H7 (cell line): ENCODE measurements around the gene ABI3BP. TPM values are rescaled to one million over a fixed set of nuclear protein-coding genes. Genes with fewer than 3 reads are reported as not detected.
"Not testable (repeated sequence)": the region's sequence is repeated elsewhere in the genome, so short reads cannot be mapped to it uniquely, and the experiment has no call there.

ENCODE experiments used
- DNase-seq: peaks from one replicate; pipeline ENCODE4 v3.0.0; 2012
- H3K27me3 ChIP-seq: 2 replicates; pipeline ENCODE4 v1.6.0; 2011; ENCODE audit warnings: mild to moderate bottlenecking, low read length; ENCODE audit not compliant: control insufficient read depth, insufficient read depth
- H3K36me3 ChIP-seq: replicated peaks from 2 replicates; pipeline ENCODE4 v1.5.1; 2011; ENCODE audit warnings: low read length; ENCODE audit not compliant: control insufficient read depth, insufficient read depth
- H3K4me3 ChIP-seq: 2 replicates; pipeline ENCODE4 v1.5.1; 2011; ENCODE audit warnings: low read depth, mild to moderate bottlenecking, control low read depth, low read length, moderate library complexity; ENCODE audit not compliant: insufficient read depth
- total RNA-seq: library from RNA; depleted of rRNA; stranded (reverse); fragments of >200 nt; shearing (Covaris generic); gene quantifications from 2 replicates; pipeline ENCODE4 v1.2.3, GENCODE V29; 2014; rRNA removed

The ABI3BP gene
- 0.03 TPM in 1 of 2 replicates, not detected in the other for total RNA-seq

- Histone ChIP-seq H3K36me3 (no peaks in the 10 kb centered on the region), H3K4me3 (no peak within 1 kb of the TSS), H3K27me3 (no peaks in the 10 kb centered on the region)
- peak; percentile 4 for DNase-seq
Observed at GRCh38 chr3:100993309-100993708, at the start of gene ABI3BP. ABI3BP (minus strand) TSS chr3:100993421; CDS start chr3:100993384, 37 bp downstream.

GRCh38 chr3:101039285-101039684 is 46.1 kb upstream of the ABI3BP start:
- no peaks in the 10 kb centered on the region for H3K27me3 ChIP-seq
- no peak for DNase-seq
- H3K4me3 ChIP-seq = no peak overlapping the region
- H3K36me3 ChIP-seq = no peaks in the 10 kb centered on the region

GRCh38 chr3:101038880-101039279 is 45.7 kb upstream of the ABI3BP start:
- H3K4me3 ChIP-seq = no peak overlapping the region
- no peak for DNase-seq
- no peaks in the 10 kb centered on the region for H3K27me3 ChIP-seq
- no peaks in the 10 kb centered on the region for H3K36me3 ChIP-seq

- Histone ChIP-seq H3K4me3 (no peak overlapping the region), H3K36me3 (no peaks in the 10 kb centered on the region), H3K27me3 (no peaks in the 10 kb centered on the region)
- DNase-seq = no peak
Observed at GRCh38 chr3:101038393-101038792, 45.2 kb upstream of the ABI3BP start.

GRCh38 chr3:101037613-101038012 is 44.4 kb upstream of the ABI3BP start:
- DNase-seq = no peak
- Histone ChIP-seq H3K4me3 (no peak overlapping the region), H3K27me3 (no peaks in the 10 kb centered on the region), H3K36me3 (no peaks in the 10 kb centered on the region)

GRCh38 chr3:101036676-101037075 is 43.5 kb upstream of the ABI3BP start:
- Histone ChIP-seq H3K27me3 (no peaks in the 10 kb centered on the region), H3K36me3 (no peaks in the 10 kb centered on the region), H3K4me3 (no peak overlapping the region)
- DNase-seq = no peak

- H3K36me3 ChIP-seq = no peaks in the 10 kb centered on the region
- no peak for DNase-seq
Observed at GRCh38 chr3:101036213-101036618, 43.0 kb upstream of the ABI3BP start.

GRCh38 chr3:101027286-101027685 is 34.1 kb upstream of the ABI3BP start:
- no peak for DNase-seq
- Histone ChIP-seq H3K4me3 (no peak overlapping the region), H3K27me3 (no peaks in the 10 kb centered on the region), H3K36me3 (no peaks in the 10 kb centered on the region)

More at GRCh38 chr3:101036213-101036618, 43.0 kb upstream of the ABI3BP start:
- H3K4me3 ChIP-seq = no peak overlapping the region
- no peaks in the 10 kb centered on the region for H3K27me3 ChIP-seq

GRCh38 chr3:101026881-101027280 is 33.7 kb upstream of the ABI3BP start:
- DNase-seq = no peak
- no peaks in the 10 kb centered on the region for H3K27me3 ChIP-seq
- no peaks in the 10 kb centered on the region for H3K36me3 ChIP-seq
- H3K4me3 ChIP-seq = no peak overlapping the region

GRCh38 chr3:101026244-101026643 is 33.0 kb upstream of the ABI3BP start:
- no peak for DNase-seq
- H3K4me3 ChIP-seq = no peak overlapping the region
- no peaks in the 10 kb centered on the region for H3K27me3 ChIP-seq
- no peaks in the 10 kb centered on the region for H3K36me3 ChIP-seq

- Histone ChIP-seq H3K36me3 (no peaks in the 10 kb centered on the region), H3K4me3 (no peak overlapping the region), H3K27me3 (no peaks in the 10 kb centered on the region)
- DNase-seq = no peak
Observed at GRCh38 chr3:101020351-101021015, 27.3 kb upstream of the ABI3BP start.

- Histone ChIP-seq H3K36me3 (no peaks in the 10 kb centered on the region), H3K4me3 (no peak overlapping the region), H3K27me3 (no peaks in the 10 kb centered on the region)
- DNase-seq = no peak
Observed at GRCh38 chr3:101017017-101017416, 23.8 kb upstream of the ABI3BP start.

GRCh38 chr3:101012312-101012711 is 19.1 kb upstream of the ABI3BP start:
- not testable (repeated sequence) for DNase-seq, H3K4me3 ChIP-seq, H3K36me3 ChIP-seq

GRCh38 chr3:101011136-101011535 is 17.9 kb upstream of the ABI3BP start:
- Histone ChIP-seq H3K36me3 (no peaks in the 10 kb centered on the region), H3K4me3 (no peak overlapping the region), H3K27me3 (no peaks in the 10 kb centered on the region)
- DNase-seq = no peak

More at GRCh38 chr3:101012312-101012711, 19.1 kb upstream of the ABI3BP start:
- not testable (repeated sequence) for H3K27me3 ChIP-seq

- Histone ChIP-seq H3K4me3 (no peak overlapping the region), H3K27me3 (no peaks in the 10 kb centered on the region), H3K36me3 (no peaks in the 10 kb centered on the region)
- no peak for DNase-seq
Observed at GRCh38 chr3:101010296-101010695, 17.1 kb upstream of the ABI3BP start.

GRCh38 chr3:101009386-101009785 is 16.2 kb upstream of the ABI3BP start:
- Histone ChIP-seq H3K27me3 (no peaks in the 10 kb centered on the region), H3K36me3 (no peaks in the 10 kb centered on the region), H3K4me3 (no peak overlapping the region)
- no peak for DNase-seq
